MCF 10A (cell line): ENCODE data around the gene NCBP3. TPM values are rescaled to one million over a fixed set of nuclear protein-coding genes. Genes with fewer than 3 reads are reported as not detected.

Experiments used
- BruUV-seq: library from RNA; stranded (reverse); fragments of 400-500 nt; replicated peaks from 2 replicates; lab custom pipeline; 2021; lab: Mats Ljungman, UMichigan
- CTCF ChIA-PET: fragments of 300-600 bp; sonication (Branson Sonifier 250); formaldehyde crosslinking; extraction: SDS; loops from one replicate; lab custom pipeline; 2021; ENCODE audit warnings: antibody characterized with exemption, inconsistent platforms; lab: Yijun Ruan, JAX
- POLR2A ChIA-PET: fragments of 300-600, 350-650 bp; sonication (Branson Sonifier 250); formaldehyde crosslinking; extraction: SDS; loops from one replicate; lab custom pipeline; 2020; ENCODE audit warnings: antibody characterized with exemption, inconsistent platforms; lab: Yijun Ruan, JAX
- DNase-seq: peaks from one replicate; pipeline ENCODE4 v3.0.0-alpha.2; 2018; ENCODE audit not compliant: unreplicated experiment
- H3K27ac Mint-ChIP-seq: one replicate; pipeline ENCODE4 v1.8.0; 2022; ENCODE audit warnings: mild to moderate bottlenecking, low read depth, mixed read lengths; ENCODE audit not compliant: unreplicated experiment
- H3K27me3 Mint-ChIP-seq: one replicate; pipeline ENCODE4 v1.8.0; 2022; ENCODE audit warnings: mixed read lengths; ENCODE audit not compliant: insufficient read depth, unreplicated experiment
- H3K36me3 Mint-ChIP-seq: one replicate; pipeline ENCODE4 v1.8.0; 2022; ENCODE audit warnings: mild to moderate bottlenecking, moderate library complexity, mixed read lengths; ENCODE audit not compliant: insufficient read depth, unreplicated experiment
- H3K4me1 Mint-ChIP-seq: one replicate; pipeline ENCODE4 v1.8.0; 2022; ENCODE audit warnings: mixed read lengths; ENCODE audit not compliant: insufficient read depth, unreplicated experiment
- H3K4me3 Mint-ChIP-seq: one replicate; pipeline ENCODE4 v1.8.0; 2022; ENCODE audit warnings: mild to moderate bottlenecking, moderate library complexity, mixed read lengths; ENCODE audit not compliant: unreplicated experiment
- H3K9me3 Mint-ChIP-seq: one replicate; pipeline ENCODE4 v1.8.0; 2022; ENCODE audit warnings: mixed read lengths; ENCODE audit not compliant: unreplicated experiment
- intact Hi-C: fragments of 100-400 bp; cut with micrococcal nuclease; formaldehyde crosslinking; loops from 2 replicates; pipeline ENCODE4 v1.14.1; 2022
- total RNA-seq: library from RNA; stranded (reverse); gene quantifications from 2 replicates; pipeline ENCODE4 v1.2.3, GENCODE V29; 2022
- TF ChIP-seq, protein P1 (sequence below): fragments of 200-600 bp; IDR thresholded peaks from one replicate; pipeline ENCODE4 v1.8.0; 2022; ENCODE audit warnings: antibody characterized with exemption, mild to moderate bottlenecking; ENCODE audit not compliant: unreplicated experiment

NCBP3 gene
- total RNA-seq, 1 experiment from 2014 or later = 47.1 TPM

DNA sequence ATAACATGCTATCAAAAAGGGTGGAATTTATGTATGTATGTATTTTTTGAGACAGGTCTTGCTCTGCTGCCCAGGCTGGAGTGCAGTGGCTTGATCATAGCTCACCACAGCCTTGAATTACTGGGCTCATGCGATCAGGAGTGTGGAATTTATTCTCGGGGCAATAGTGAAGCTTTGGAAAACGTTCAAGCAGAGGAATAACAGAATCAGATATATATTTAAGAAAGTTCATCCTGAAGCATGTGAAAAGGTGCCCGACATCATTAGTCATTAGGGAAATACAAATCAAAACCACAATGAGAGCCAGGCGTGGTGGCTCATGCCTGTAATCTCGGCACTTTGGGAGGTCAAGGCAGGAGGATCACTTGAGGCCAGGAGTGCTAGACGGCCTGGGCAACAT is 37.3 kb downstream of the NCBP3 start:
- intact Hi-C loops = no loop called here
- Mint-ChIP-seq H3K27ac (peak overlapping the region; percentile 43), H3K4me1 (no peaks in the 10 kb centered on the region), H3K27me3 (no peaks in the 10 kb centered on the region), H3K4me3 (no peak overlapping the region), H3K36me3 (peaks cover 49% of the 10 kb centered on the region), H3K9me3 (no peaks in the 10 kb centered on the region)
- no TSS peak for BruUV-seq
- TF ChIP-seq, protein P1, sequence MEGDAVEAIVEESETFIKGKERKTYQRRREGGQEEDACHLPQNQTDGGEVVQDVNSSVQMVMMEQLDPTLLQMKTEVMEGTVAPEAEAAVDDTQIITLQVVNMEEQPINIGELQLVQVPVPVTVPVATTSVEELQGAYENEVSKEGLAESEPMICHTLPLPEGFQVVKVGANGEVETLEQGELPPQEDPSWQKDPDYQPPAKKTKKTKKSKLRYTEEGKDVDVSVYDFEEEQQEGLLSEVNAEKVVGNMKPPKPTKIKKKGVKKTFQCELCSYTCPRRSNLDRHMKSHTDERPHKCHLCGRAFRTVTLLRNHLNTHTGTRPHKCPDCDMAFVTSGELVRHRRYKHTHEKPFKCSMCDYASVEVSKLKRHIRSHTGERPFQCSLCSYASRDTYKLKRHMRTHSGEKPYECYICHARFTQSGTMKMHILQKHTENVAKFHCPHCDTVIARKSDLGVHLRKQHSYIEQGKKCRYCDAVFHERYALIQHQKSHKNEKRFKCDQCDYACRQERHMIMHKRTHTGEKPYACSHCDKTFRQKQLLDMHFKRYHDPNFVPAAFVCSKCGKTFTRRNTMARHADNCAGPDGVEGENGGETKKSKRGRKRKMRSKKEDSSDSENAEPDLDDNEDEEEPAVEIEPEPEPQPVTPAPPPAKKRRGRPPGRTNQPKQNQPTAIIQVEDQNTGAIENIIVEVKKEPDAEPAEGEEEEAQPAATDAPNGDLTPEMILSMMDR = no peak
- CTCF ChIA-PET = interaction anchor here (2.9 kb wide), 1 partner anchor 75 kb away, joined by 8 read pairs; no protein-coding TSS in a partner anchor
- DNase-seq = no peak
- POLR2A ChIA-PET = interaction anchor here (0.9 to 1.1 kb wide), 2 partner anchors 13 to 84 kb away, joined by 3 read pairs; no protein-coding TSS in a partner anchor

DNA sequence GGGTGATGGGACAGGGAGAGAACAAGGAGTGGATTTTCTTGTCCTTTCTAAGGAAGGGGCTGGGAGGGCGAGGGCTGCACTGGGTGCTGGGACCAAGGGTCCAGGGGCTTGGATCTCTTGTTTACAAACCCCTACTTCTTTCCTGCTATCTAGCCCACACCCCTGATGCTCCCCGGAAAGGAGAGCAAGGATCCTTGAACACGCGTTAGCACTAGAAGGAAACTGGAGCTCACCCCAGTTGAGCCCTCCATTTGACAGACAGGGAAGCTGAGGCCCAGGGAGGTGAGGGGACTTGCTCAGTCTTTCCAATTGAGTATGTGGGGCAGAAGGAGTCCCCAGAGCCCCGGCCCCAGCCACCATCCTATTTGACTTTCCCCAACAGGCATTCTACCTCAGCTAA is 40.5 kb downstream of the NCBP3 start:
- DNase-seq = no peak
- no peak overlapping the region for H3K4me3 Mint-ChIP-seq
- POLR2A ChIA-PET = interaction anchor here (0.5 kb wide), 1 partner anchor 1413 kb away, joined by 3 read pairs; no protein-coding TSS in a partner anchor
- intact Hi-C loops = no loop called here
- peaks cover 27% of the 10 kb centered on the region for H3K36me3 Mint-ChIP-seq
- BruUV-seq = no TSS peak
- no peaks in the 10 kb centered on the region for H3K9me3 Mint-ChIP-seq
- TF ChIP-seq, protein P1 = no peak
- H3K27ac Mint-ChIP-seq = no peak overlapping the region
- H3K27me3 Mint-ChIP-seq = no peaks in the 10 kb centered on the region
- CTCF ChIA-PET = no interaction called here
- H3K4me1 Mint-ChIP-seq = no peaks in the 10 kb centered on the region

DNA sequence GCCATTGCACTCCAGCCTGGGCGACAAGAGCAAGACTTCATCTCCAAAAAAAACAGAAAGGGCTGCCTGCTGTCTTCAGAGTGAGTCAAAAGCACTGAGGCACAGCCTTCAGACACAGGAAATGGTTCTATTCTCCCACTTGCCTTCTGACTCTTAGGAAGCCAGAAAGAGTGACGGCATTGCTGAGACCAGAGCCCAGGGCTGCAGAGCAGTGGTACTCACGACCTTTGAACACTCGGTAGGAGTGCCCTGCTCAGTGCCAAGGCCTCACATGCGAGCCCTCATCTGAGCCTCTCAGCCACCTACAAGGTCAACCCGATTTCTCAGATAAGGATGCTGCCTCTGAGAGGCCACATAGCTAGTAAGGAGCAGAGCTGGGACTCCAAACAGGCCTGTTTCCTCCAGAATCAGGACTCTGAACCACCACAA is 41.5 kb downstream of the NCBP3 start:
- POLR2A ChIA-PET = interaction anchor here (0.7 kb wide), 1 partner anchor 66 kb away, joined by 3 read pairs; no protein-coding TSS in a partner anchor
- TF ChIP-seq, protein P1 = no peak
- H3K27ac Mint-ChIP-seq = no peak overlapping the region
- CTCF ChIA-PET = no interaction called here
- BruUV-seq = no TSS peak
- no peaks in the 10 kb centered on the region for H3K4me1 Mint-ChIP-seq
- intact Hi-C loops = no loop called here
- no peak for DNase-seq
- H3K27me3 Mint-ChIP-seq = no peaks in the 10 kb centered on the region
- H3K36me3 Mint-ChIP-seq = peaks cover 26% of the 10 kb centered on the region
- H3K9me3 Mint-ChIP-seq = no peaks in the 10 kb centered on the region
- H3K4me3 Mint-ChIP-seq = no peak overlapping the region

DNA sequence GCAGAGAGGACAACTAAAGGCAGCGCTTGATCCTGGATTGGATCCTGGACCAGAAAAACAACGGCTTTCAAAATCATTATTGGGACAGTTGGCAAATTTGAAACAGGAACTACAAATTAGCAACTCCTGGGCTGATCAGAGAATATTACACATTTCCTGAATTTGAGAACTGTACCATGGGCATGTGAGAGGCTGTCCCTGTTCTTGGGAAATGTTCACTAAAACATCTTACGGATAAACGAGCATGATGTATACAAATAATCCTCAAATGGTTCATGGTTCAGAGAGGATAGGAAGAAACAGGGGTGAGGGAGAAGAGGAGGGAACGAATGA is 42.8 kb downstream of the NCBP3 start:
- TF ChIP-seq, protein P1 = no peak
- Mint-ChIP-seq H3K4me3 (no peak overlapping the region), H3K36me3 (peaks cover 21% of the 10 kb centered on the region), H3K27ac (no peak overlapping the region), H3K4me1 (no peaks in the 10 kb centered on the region), H3K9me3 (no peaks in the 10 kb centered on the region), H3K27me3 (no peaks in the 10 kb centered on the region)
- DNase-seq = no peak
- intact Hi-C loops = no loop called here
- CTCF ChIA-PET = interaction anchor here (0.5 kb wide), 1 partner anchor 25 kb away, joined by 3 read pairs; no protein-coding TSS in a partner anchor
- POLR2A ChIA-PET = interaction anchor here (0.8 kb wide), 1 partner anchor 12 kb away, joined by 3 read pairs; no protein-coding TSS in a partner anchor
- BruUV-seq = no TSS peak
